ENCODE results near the gene RAB24.

- TF ChIP-seq CTCF (conservative IDR thresholded peaks at IDR 0.05 in 1 of 2, IDR thresholded peaks at IDR 0.05 in 1 of 2; ENCODE audit: extremely low read depth in 1 of 2, insufficient read depth in 1 of 2, low read depth in 1 of 2, low read length in 2 of 2), result no peak
- no peak for TF ChIP-seq EZH2 (IDR thresholded peaks at IDR 0.05; ENCODE audit: borderline replicate concordance, low read length)
Observed at GRCh38 chr5:177291735-177292134, 11.8 kb downstream of the RAB24 start.

Data from mammary epithelial cell (primary cell).